ENCODE results near the gene VIPR2. TPM values are rescaled to one million over a fixed set of nuclear protein-coding genes. Genes with fewer than 3 reads are reported as not detected.
"Not testable (repeated sequence)": the region's sequence is repeated elsewhere in the genome, so short reads cannot be mapped to it uniquely, and the experiment has no call there.

Gene VIPR2
- total RNA-seq, 1 donor from 2014 or later = 0.04 TPM

GRCh38 chr7:159006022-159006609 is 138.6 kb downstream of the VIPR2 start:
- ATAC-seq = not testable (repeated sequence)

DNA sequence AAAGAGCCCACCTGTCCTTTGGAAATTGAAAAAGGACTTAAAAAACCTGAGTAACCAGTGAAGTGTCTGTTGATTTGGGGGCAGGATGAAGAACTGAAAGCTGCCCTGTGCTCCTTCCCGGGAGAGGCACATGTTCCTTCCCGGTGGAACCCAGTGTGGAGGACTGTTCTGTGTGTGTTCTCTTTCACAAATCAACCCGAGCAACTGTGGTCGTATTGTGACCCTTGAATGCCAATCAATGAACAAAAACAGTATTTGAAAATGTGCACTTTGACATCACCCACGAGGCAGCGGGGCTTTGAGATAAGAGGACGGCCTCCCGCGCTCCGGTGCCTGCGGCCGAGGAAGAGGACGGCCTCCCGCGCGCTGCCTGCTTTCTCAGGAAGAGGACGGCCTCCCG is 139.0 kb downstream of the VIPR2 start:
- no peak for ATAC-seq

GRCh38 chr7:159004411-159004810 is 140.3 kb downstream of the VIPR2 start:
- no peak for ATAC-seq

- ATAC-seq = no peak
These were observed 142.9 kb downstream of the VIPR2 start for GRCh38 chr7:159001811-159002210.

DNA sequence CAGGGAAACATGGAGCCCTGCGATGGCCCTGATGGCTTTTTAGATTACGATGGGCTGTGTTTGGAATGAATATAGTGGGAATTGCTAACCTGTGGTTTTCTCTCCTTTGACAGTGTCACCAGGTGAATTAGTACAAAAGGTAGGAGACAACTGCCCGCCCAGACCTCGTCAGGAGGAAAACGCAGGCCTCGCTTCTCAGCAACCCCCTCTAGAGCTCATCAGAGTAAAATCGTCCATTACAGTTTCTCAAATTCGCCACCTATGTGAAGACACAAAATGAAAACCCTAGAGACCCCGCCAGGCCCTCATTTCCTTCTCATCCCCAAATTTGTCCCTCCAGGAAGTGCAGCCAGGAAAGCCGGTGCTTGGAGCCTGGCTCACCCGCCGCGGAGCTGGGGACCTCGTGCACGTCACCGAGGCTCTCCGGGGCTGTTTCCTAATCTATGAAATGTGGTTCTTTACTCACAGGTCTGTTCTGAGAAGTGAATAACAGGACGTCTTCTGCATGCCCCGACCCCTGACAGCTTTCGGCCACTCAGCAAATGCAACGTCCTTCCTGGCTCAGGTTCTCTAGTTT is 143.7 kb downstream of the VIPR2 start:
- no peak for ATAC-seq

DNA sequence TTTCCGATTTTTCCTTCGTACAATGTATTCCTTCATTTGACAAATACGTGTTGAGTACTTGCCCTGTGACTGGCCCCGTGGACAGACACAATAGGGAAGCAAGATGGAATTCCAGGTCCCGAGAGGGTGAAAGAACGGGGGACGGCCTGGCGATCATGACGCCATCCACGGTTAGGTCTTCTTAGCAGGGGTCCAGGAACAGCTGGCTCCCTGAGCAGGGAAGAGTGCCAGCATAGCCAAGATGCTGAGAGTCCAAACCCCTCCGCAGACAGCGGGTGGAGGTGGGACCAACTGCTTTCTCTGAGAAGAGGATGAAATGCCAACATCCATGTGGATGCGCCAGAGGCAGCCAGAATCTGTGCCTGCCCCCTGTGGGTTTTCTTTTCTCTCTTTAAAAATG is 144.6 kb downstream of the VIPR2 start:
- ATAC-seq = no peak

DNA sequence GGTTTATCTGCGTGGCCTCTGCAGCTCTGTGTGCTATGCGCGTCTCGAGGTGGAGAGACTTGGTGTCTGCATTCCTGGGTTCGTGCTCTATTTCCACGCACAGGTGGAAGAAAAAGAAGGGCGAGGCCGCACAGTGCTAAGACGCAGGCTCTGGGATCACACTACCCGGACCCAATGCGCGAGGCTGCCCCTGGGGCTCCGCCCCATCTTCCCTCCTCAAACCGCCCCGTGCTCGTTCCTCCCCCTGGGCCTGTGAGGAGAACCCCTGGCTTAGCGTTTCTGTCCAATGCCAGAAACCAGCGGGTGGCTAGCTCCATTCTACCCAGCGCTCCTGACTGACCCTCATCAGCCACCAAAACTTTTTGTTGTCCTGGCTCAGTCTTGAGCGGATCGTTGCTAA is 145.2 kb downstream of the VIPR2 start:
- ATAC-seq = no peak

DNA sequence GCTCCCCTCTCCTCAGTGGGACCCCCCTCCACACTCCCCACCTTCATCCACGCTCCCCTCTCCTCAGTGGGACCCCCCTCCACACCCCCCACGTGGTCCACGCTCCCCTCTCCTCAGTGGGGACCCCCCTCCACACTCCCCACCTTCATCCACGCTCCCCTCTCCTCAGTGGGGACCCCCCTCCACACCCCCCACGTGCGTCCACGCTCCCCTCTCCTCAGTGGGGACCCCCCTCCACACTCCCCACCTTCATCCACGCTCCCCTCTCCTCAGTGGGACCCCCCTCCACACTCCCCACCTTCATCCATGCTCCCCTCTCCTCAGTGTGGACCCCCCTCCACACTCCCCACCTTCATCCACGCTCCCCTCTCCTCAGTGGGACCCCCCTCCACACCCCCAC is 146.4 kb downstream of the VIPR2 start:
- ATAC-seq = not testable (repeated sequence)

- ATAC-seq = no peak
These were observed 147.2 kb downstream of the VIPR2 start for GRCh38 chr7:158997471-158997870.

DNA sequence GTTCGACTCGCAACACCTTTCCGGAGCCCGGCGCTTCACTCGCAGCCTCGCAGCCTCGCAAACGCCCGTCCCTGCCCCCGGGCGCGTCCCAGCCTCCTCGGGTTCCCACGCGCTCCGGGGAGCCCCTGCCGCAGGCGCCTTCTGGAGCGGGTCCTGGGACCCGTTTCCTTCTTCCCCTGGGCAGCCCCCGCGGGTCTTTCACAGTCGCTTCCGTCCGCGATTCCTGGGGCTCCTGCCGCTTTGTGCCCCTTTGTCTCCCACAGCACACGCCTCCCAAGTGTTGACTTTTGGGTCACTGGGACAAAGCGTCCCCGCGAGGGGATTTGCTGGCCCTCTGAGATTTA is 147.6 kb downstream of the VIPR2 start:
- no peak for ATAC-seq

GRCh38 chr7:158996214-158997109 is 148.2 kb downstream of the VIPR2 start:
- no peak for ATAC-seq

DNA sequence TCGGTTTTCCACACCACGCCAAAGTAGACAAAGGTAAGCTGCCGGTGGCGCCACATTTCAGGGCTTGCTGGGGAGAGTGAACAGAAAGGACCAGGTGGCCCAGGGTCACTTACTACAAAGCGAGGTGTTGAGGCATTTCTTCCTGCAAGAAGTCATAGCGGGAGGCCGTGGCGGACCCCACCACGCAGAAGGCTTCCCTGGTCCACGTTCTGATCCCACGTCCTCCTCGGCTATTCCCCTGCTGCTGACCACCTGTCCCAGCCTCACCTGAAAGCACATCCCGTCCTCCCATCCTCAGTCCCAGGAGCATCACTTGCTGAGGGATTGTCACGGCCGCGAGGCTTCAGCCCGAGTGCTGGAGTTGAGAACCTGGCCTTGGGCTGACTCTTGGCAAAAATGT is 149.2 kb downstream of the VIPR2 start:
- no peak for ATAC-seq

DNA sequence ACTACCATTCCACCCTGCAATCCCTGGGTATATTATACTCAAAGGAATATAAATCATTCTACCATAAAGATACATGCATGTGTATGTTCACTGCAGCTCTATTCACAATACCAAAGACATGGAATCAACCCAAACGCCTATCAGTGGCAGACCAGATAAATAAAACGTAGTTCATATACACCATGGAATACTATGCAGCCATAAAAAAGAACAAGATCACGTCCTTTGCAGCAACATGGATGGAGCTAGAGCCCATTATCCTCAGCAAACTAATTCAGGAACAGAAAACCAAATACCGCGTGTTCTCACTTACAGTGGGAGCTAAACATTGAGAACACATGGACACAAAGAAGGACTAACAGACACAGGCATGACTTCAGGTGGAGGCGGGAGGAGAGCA is 150.0 kb downstream of the VIPR2 start:
- ATAC-seq = no peak

DNA sequence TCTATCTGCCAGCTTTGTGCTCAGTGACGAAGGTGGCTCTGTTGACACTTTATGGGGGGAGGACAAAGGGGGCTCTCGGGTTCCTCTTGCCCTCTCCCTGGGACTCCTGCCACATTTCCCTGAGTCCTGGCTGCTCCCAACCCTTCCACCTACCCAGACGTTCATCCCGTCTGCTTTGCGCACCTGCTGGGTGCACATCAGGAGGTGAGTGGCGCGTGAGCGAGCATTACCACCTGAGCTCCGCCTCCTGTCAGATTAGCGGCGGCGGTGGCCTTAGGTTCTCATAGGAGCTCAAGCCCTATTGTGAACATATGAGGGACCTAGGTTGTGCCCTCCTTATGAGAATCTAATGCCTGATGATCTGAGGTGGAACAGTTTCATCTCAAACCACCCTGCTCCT is 151.1 kb downstream of the VIPR2 start:
- no peak for ATAC-seq

GRCh38 chr7:158992759-158993158 is 151.9 kb downstream of the VIPR2 start:
- no peak for ATAC-seq

- no peak for ATAC-seq
These were observed 152.6 kb downstream of the VIPR2 start for GRCh38 chr7:158991824-158992621.

DNA sequence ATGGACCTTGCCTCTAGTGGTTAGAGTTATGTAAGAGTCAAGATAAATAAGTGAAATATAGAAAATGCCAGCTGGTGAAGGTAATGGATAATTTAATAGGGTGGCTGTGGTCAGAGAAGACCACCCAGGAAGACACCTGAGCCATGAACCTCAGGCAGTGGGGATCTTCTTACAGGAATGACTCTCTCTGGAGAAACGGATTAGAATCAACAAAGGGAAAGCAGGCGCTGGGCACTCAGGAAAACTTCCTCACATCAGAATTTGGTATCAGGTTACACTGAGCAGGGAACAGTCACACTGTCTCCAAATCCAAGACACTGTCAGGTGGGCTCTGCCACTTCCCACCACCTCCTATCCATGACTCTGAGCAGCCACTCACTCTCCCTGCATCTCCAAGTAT is 155.7 kb downstream of the VIPR2 start:
- no peak for ATAC-seq

DNA sequence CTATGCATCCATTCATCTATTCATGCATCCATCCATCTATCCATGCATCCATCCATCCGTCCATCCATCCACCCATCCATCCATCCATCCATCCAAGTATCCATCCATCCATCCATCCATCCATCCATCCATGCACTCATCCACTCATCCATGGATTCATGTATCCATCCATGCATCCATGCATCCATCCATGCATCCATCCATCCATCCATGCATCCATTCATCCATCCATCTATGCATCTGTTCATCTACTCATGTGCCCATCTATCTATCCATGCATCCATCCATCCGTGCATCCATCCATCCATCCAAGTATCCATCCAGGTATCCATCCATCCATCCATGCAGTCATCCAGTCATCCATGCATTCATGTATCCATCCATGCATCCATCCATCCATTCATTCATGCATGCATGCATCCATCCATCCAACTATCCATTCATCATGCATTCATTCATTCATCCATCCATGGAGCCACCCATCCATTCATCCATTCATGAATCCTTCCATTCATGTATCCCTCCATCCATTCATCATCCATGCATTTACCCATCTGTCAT is 156.3 kb downstream of the VIPR2 start:
- no peak for ATAC-seq

GRCh38 chr7:158987691-158988090 is 157.0 kb downstream of the VIPR2 start:
- ATAC-seq = no peak

DNA sequence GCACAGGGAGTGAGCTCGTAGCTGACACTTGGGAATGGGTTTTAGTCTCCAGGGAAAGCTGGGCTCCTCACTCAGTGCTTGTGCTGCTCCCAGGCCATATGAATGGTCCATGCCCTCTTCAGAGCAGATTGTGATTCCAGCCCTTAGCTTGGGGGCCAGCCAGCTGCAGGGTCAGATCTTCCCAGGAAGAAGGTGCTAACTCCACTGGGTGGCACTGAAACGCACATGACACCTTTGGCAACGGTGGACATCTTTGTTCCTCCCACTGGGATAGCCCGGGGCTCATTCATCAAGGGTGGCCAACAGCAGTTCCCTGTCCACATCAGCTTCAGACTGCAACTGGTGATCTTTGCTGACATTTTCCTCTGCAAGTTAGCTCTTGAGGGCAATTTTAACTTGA is 159.1 kb downstream of the VIPR2 start:
- no peak for ATAC-seq

- ATAC-seq = not testable (repeated sequence)
These were observed 160.7 kb downstream of the VIPR2 start for GRCh38 chr7:158984007-158984406.

DNA sequence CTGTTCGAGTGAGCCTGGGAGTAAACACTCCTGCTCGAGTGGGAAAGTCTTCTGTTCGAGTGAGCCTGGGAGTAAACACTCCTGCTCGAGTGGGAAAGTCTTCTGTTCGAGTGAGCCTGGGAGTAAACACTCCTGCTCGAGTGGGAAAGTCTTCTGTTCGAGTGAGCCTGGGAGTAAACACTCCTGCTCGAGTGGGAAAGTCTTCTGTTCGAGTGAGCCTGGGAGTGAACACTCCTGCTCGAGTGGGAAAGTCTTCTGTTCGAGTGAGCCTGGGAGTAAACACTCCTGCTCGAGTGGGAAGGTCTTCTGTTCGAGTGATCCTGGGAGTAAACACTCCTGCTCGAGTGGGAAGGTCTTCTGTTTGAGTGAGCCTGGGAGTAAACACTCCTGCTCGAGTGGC is 162.6 kb downstream of the VIPR2 start:
- ATAC-seq = not testable (repeated sequence)

All from esophagus mucosa (tissue), 1 donor.